ENCODE measurements around the gene NPAS1. TPM values are rescaled to one million over a fixed set of nuclear protein-coding genes. Genes with fewer than 3 reads are reported as not detected.

NPAS1 gene
- polyA plus RNA-seq, 1 experiment = 4.6 TPM

DNA sequence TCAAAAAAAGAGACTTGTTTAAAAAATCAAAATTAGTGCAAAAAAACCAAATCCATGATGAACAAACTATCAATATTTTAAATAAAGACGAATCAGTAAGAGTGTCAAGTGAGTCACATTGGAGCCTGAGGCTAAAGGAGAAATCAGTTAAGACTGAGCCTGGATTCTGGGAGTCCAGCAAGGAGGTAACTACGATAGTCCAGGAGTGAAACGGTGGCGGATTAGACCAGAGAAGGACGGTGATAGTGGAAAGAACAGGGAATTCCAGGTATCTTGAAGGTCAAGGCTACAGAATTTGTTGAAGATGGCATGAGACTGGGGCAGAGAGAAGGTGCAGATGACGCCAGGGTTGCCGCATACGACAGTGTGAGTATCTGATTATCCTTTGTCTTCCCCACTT is 7.0 kb upstream of the NPAS1 start:
- Histone ChIP-seq H3K27me3 (ENCODE audit: control insufficient read depth, insufficient read depth, low read length) (no peaks in the 10 kb centered on the region), H3K4me3 (ENCODE audit: low read depth, low read length) (no peak overlapping the region), H3K36me3 (ENCODE audit: control insufficient read depth, insufficient read depth, low read length) (no peaks in the 10 kb centered on the region)
- CTCF ChIA-PET = interaction anchor here (0.6 to 2.8 kb wide), 30 partner anchors 10 to 252 kb away, joined by 3 to 21 read pairs (median 5); partner anchors contain the start of genes SAE1 and SLC1A5
- no peak for DNase-seq (ENCODE audit: low read depth)
- POLR2A ChIA-PET = interaction anchor here (0.5 to 1.0 kb wide), 2 partner anchors 101 to 111 kb away, joined by 3 to 4 read pairs; partner anchors contain the start of gene ZC3H4
- TF ChIP-seq, protein P1, sequence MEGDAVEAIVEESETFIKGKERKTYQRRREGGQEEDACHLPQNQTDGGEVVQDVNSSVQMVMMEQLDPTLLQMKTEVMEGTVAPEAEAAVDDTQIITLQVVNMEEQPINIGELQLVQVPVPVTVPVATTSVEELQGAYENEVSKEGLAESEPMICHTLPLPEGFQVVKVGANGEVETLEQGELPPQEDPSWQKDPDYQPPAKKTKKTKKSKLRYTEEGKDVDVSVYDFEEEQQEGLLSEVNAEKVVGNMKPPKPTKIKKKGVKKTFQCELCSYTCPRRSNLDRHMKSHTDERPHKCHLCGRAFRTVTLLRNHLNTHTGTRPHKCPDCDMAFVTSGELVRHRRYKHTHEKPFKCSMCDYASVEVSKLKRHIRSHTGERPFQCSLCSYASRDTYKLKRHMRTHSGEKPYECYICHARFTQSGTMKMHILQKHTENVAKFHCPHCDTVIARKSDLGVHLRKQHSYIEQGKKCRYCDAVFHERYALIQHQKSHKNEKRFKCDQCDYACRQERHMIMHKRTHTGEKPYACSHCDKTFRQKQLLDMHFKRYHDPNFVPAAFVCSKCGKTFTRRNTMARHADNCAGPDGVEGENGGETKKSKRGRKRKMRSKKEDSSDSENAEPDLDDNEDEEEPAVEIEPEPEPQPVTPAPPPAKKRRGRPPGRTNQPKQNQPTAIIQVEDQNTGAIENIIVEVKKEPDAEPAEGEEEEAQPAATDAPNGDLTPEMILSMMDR (IDR thresholded peaks at IDR 0.05; ENCODE audit: insufficient read depth, low read depth, low read length) = no peak

DNA sequence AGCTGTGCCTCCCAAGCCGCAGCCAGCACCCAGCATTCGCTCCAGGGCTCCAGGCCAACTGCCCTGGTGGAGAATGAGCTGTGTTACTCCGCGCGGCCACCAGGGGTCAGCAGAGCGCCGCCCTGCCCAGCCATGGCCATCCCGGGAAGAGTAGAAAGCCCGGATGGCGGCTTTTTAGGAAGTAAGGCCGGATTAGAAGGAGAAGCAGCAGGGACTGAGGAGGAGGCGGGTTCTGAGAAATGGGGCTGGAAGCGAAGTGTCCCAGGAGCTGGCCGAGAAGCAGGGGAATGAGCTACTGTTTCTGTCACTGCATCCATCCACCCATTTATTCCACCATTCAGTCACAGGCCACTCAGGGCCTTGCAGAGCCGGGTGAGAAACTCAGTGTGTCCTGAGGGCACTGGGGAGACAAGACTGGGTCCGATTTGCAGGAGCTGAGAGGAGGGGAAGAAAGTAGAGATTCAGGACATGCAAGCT is 6.6 kb upstream of the NPAS1 start:
- H3K36me3 ChIP-seq (ENCODE audit: control insufficient read depth, insufficient read depth, low read length) = no peaks in the 10 kb centered on the region
- TF ChIP-seq, protein P1 (IDR thresholded peaks at IDR 0.05; ENCODE audit: insufficient read depth, low read depth, low read length) = peak; percentile 100
- no peak for DNase-seq (ENCODE audit: low read depth)
- POLR2A ChIA-PET = interaction anchor here (0.5 to 1.0 kb wide), 2 partner anchors 100 to 110 kb away, joined by 3 to 4 read pairs; partner anchors contain the start of gene ZC3H4
- no peaks in the 10 kb centered on the region for H3K27me3 ChIP-seq (ENCODE audit: control insufficient read depth, insufficient read depth, low read length)
- CTCF ChIA-PET = interaction anchor here (0.6 to 2.8 kb wide), 32 partner anchors 9 to 235 kb away, joined by 3 to 21 read pairs (median 4); partner anchors contain the start of genes SAE1 and SLC1A5
- H3K4me3 ChIP-seq (ENCODE audit: low read depth, low read length) = no peak overlapping the region

DNA sequence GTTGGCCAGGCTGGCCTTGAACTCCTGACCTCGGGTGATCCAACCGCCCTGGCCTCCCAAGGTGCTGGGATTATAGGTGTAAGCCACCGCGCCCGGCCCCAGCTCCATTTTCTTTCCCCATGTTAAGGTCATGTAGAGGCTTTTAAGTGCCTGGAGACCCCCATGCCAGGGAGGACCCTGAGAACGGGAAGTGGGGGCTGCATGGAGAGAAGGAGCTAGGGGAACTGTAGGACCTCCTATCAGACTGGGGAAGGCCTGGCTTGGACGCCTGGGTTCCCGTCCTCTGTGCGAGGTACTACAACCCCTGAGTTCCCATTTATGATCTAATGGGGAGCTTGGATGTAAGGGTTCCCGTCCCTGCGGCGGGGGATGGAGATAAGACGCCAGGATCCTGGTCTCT is 714 bp upstream of the NPAS1 start:
- CTCF ChIA-PET = interaction anchor here (0.6 to 1.9 kb wide), 5 partner anchors 10 to 61 kb away, joined by 3 to 10 read pairs (median 4); no protein-coding TSS in a partner anchor
- Histone ChIP-seq H3K27me3 (ENCODE audit: control insufficient read depth, insufficient read depth, low read length) (peaks cover 9% of the 10 kb centered on the region; the same call in 1 of the 2 replicates), H3K36me3 (ENCODE audit: control insufficient read depth, insufficient read depth, low read length) (no peaks in the 10 kb centered on the region), H3K4me3 (ENCODE audit: low read depth, low read length) (no peak overlapping the region)
- no peak for DNase-seq (ENCODE audit: low read depth)
- POLR2A ChIA-PET = no interaction called here
- TF ChIP-seq, protein P1 (IDR thresholded peaks at IDR 0.05; ENCODE audit: insufficient read depth, low read depth, low read length) = no peak

DNA sequence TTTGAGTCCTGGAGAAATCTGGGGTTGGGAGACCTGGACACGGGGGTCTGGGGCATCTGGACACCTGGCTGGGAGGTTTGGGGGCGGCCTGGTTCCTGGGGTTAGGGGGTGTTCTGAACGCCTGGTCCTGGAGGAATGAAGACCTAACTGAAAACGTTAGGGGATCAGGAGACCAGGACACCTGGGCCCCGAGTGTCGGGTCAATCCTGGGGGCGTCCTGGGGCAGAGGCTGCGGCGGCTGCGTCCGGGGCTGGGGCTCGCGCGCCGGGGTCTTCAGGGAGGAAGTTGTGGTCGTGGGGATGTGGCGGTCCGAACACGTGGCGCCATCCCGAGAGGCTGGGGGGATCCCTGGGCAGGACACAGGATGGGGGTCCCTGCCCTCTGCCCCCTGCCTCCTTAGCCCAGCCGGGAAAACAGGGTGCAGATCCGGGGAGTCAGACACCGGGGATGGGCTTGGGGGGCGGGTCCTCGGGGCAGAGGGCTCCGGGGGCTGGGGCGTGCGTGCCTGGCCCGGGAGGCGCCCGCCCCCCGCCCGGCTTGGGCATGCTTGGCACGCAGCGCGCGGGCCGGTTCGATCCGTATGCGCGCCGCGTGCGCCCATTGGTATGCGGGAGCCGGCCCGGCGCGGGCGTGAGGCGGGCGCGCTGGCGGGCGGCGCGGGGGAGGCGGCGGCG is 632 bp downstream of the NPAS1 start:
- ChIA-PET POLR2A (no interaction called here), CTCF (interaction anchor here (1.0 to 1.5 kb wide), 3 partner anchors 11 to 262 kb away, joined by 3 to 8 read pairs (median 4); no protein-coding TSS in a partner anchor)
- peak overlapping the region; percentile 47 for H3K4me3 ChIP-seq (ENCODE audit: low read depth, low read length)
- peaks cover 9% of the 10 kb centered on the region; the same call in 1 of the 2 replicates for H3K27me3 ChIP-seq (ENCODE audit: control insufficient read depth, insufficient read depth, low read length)
- DNase-seq (ENCODE audit: low read depth) = no peak
- TF ChIP-seq, protein P1 (IDR thresholded peaks at IDR 0.05; ENCODE audit: insufficient read depth, low read depth, low read length) = no peak
- no peaks in the 10 kb centered on the region for H3K36me3 ChIP-seq (ENCODE audit: control insufficient read depth, insufficient read depth, low read length)

DNA sequence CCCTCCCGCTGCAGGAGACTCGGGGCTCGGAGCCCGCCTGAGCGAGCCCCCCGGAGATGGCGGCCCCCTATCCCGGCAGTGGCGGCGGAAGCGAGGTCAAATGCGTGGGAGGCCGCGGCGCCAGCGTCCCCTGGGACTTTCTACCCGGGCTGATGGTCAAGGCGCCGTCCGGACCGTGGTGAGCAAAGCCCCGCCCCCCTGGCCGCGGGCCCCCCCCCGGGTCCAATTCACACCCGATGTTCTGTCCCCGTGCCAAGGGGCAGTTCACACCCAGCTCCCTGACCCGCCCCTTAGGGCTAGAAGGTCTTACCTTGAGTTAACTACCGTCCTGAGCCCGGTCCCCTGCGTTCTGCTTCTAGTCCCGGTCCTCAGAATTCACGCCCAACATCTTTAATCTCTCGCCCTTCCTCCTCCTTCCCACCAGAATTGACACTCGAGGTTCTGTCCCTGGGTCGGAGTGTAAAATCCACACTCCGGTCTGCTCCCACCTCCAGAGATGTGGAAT is 1.4 kb downstream of the NPAS1 start:
- Histone ChIP-seq H3K4me3 (ENCODE audit: low read depth, low read length) (peak overlapping the region; percentile 47), H3K36me3 (ENCODE audit: control insufficient read depth, insufficient read depth, low read length) (no peaks in the 10 kb centered on the region), H3K27me3 (ENCODE audit: control insufficient read depth, insufficient read depth, low read length) (peaks cover 9% of the 10 kb centered on the region; the same call in 1 of the 2 replicates)
- CTCF ChIA-PET = interaction anchor here (0.8 to 3.0 kb wide), 4 partner anchors 8 to 263 kb away, joined by 3 to 20 read pairs (median 4); no protein-coding TSS in a partner anchor
- no peak for DNase-seq (ENCODE audit: low read depth)
- TF ChIP-seq, protein P1 (IDR thresholded peaks at IDR 0.05; ENCODE audit: insufficient read depth, low read depth, low read length) = no peak
- POLR2A ChIA-PET = no interaction called here
